HG03095 (cell line): ENCODE measurements around the gene SMIM26.
"Not testable (repeated sequence)": the region's sequence is repeated elsewhere in the genome, so short reads cannot be mapped to it uniquely, and the experiment has no call there.

ENCODE experiments used
- ATAC-seq: cut with Tn5 transposase; IDR thresholded peaks from one replicate; pipeline ENCODE4 v1.9.1; 2021; ENCODE audit warnings: moderate library complexity; ENCODE audit not compliant: unreplicated experiment

SMIM26 gene, protein sequence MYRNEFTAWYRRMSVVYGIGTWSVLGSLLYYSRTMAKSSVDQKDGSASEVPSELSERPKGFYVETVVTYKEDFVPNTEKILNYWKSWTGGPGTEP

GRCh38 chr20:18566892-18567738 lies at the start of gene SMIM26:
Gene SMIM26 (plus strand): TSS chr20:18567432. CDS start chr20:18567479, 47 bp downstream.
- peak; percentile 98 for ATAC-seq

GRCh38 chr20:18522066-18522465 lies 45.2 kb upstream of the SMIM26 start:
- not testable (repeated sequence) for ATAC-seq

DNA sequence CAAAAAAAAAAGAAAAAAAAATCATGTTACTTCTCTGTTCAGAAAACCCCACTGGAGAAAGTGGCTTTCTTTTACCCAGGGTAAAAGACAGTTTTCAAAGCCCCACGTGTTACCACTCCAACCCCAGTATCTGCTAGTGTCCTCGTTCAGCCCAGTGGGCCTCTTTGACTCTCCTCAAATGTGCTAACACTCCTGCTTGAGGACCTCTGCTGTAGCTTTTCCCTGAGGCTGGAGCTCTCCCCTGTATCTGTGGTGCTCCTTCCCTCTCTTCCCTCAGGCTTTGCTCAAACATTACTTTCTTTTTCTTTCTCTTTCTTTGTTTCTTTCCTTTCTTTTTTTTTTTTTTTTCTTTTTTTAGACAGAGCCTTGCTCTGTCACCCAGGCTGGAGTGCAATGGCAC lies 44.2 kb upstream of the SMIM26 start:
- ATAC-seq: no peak

- ATAC-seq: no peak
These were observed 42.6 kb upstream of the SMIM26 start for GRCh38 chr20:18524646-18525045.

DNA sequence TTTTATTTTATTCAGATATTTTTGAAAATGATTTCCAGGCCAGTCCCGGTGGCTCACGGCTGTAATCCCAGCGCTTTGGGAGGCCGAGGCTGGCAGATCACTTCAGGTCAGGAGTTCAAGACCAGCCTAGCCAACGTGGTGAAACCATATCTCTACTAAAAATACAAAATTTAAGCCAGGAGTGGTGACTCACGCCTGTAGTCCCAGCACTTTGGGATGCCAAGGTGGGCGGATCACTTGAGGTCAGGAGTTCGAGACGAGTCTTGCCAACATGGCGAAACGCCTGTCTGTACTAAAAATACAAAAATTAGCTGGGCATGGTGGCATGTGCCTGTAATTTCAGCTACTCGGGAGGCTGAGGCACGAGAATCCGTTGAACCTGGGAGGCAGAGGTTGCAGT lies 40.5 kb upstream of the SMIM26 start:
- not testable (repeated sequence) for ATAC-seq

DNA sequence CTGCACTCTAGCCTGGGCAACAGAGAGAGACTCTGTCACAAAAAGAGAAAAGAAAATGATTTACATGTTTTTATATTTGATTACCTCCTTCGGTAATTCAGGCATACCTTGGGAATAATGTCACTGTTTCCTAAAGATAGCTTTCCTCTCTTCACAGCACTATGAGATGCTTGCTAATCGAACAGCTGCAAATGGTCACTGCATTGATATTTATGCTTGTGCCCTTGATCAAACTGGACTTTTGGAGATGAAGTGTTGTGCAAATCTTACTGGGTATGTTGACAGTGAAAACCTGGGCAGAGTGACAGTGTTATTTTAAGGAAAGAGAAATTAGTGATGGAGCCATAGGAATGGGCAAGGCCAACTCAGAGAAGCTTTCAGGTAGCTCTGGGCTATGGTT lies 39.9 kb upstream of the SMIM26 start:
- no peak for ATAC-seq

GRCh38 chr20:18527836-18528235 lies 39.4 kb upstream of the SMIM26 start:
- ATAC-seq: no peak

DNA sequence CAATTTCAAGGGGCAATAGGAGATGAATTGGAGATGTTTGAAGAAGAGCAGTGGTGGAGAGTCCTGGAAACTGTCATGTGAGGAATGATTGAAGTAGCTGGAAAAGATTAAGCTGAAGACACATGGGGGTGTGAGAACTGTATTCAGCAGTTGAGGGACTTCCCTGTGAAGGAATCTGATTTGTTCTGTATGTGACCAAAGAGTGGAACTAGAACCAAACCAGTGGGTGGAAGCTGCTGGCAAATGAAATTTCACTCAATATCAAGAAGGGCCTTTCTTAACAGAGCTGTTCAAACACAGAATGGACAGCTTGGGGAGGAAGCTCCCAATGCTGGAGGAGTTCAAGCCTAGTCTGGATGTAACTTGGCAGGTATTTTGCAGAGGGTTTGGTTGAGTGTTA lies 38.2 kb upstream of the SMIM26 start:
- no peak for ATAC-seq

DNA sequence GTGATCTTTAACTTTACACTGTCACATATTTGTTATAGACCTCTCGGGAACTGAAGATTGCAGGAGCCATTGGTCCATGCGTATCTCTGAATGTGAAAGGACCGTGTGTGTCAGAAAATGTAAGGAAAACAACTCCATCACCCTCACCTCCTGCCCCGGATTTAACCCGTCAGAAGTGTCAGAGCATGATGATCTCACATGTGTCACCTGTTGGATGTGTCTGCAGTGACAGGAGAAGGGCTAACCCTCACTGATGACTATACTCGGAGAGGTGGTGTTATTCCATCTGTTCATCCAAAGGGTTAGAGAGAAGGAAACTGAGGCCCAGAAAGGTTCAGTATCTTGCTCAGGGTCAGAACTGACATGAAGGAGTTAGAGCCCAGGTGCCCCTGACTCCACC lies 34.6 kb upstream of the SMIM26 start:
- no peak for ATAC-seq

DNA sequence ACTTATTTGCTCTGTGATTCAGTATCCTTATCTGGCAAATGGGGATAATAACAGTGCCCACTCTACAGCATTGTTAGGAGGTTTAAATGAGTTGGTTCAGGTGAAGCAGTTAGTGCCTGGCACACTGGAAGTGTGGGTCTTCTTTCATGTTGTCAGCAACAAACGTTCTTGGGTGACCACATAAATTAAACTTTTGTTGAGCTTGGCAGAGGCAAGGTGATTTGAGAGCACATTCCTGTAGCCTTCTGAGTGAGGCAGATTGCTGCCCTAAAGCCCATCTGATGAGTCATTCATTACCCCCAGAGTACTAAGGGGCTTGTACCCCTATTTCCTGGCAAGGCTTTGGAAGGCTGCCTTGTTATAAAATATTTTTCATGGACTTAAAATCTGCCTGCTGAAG lies 33.7 kb upstream of the SMIM26 start:
- ATAC-seq: no peak

DNA sequence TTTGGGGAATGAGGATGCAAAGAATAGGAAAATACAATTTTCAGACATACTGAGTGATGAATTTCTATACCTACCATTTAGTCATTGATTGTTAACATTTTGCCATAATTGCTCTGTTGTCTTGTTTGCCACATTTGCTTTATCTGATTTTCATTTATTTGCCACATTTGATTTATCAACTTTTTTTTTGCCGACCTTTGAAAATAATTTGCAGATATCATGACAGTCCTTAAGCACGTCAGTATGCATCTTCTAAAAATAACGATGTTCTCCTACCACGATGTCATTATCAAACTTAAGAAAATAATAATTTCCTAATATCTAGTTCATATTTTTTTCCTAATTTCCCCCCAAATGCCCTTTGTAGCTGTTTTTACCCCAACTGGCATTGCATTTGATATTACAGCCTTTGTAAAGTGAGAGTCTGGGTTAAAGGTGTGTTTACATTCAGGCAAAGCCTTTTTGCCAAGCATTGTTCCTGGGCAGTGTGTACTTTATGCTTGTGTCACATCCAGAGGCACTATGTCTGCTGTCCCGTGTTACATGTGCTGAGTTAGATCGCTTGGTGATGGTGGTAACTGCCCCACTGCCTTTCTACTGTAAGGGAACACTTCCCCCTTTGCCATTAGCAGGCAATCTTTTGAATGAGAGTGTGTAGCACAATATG lies 33.1 kb upstream of the SMIM26 start:
- no peak for ATAC-seq

DNA sequence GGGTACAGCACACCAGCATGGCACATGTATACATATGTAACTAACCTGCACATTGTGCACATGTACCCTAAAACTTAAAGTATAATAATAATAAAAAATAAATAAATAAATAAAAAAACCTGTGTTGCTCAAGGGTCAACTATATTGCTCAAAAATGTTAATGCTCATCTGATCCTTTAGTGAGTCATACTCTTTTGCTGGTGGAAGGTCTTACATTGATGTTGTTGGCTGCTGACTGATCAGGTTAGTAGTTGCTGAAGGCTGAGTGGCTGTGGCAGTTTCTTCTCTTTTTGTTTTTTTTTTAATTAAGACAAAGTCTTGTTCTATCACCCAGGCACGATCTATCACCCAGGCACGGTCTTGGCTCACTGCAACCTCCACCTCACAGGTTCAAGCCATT lies 29.6 kb upstream of the SMIM26 start:
- ATAC-seq: no peak

DNA sequence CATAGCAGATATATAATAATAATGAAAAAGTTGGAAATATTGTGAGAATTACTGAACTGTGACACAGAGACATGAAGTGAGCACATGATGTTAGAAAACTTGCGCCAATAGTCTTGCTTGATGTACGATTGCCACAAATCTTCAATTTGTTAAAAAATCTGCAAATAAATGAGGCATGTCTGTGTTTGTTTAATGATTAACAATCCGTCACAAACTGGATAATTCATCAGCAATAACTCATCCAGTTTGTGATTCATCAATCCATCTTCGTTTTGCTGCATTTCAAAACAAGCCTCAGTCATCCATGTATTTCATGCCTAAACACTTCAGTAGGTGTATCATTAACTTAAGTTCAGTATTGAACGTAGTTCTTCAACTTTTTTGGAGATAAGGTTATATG lies 25.5 kb upstream of the SMIM26 start:
- ATAC-seq: no peak

- no peak for ATAC-seq
These were observed 24.0 kb upstream of the SMIM26 start for GRCh38 chr20:18543216-18543615.

GRCh38 chr20:18543932-18544331 lies 23.3 kb upstream of the SMIM26 start:
- no peak for ATAC-seq

GRCh38 chr20:18545566-18545965 lies 21.7 kb upstream of the SMIM26 start:
- no peak for ATAC-seq

- no peak for ATAC-seq
These were observed 18.8 kb upstream of the SMIM26 start for GRCh38 chr20:18548465-18548864.

GRCh38 chr20:18553746-18554145 lies 13.5 kb upstream of the SMIM26 start:
- ATAC-seq: no peak

GRCh38 chr20:18567739-18568091 lies 483 bp downstream of the SMIM26 start:
- no peak for ATAC-seq

DNA sequence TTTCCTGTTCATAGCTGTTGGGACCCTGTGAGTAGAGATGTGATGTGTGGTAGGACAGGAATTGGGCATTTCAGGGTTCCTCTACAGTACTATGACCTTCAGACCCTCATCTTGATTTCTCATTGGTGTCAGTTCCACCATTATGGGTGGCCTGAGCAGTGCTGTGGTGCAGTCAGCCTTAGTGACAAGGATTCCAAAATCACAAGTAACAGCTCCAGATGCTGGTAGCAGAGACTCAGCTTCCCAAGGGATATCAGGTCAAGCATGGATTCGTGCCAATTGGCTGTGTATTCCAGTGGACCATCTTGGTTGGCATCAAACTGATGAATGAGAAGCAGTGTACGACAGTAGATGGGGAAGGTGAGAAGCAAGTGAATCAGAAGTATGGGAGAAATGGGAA lies 3.8 kb downstream of the SMIM26 start:
- no peak for ATAC-seq

DNA sequence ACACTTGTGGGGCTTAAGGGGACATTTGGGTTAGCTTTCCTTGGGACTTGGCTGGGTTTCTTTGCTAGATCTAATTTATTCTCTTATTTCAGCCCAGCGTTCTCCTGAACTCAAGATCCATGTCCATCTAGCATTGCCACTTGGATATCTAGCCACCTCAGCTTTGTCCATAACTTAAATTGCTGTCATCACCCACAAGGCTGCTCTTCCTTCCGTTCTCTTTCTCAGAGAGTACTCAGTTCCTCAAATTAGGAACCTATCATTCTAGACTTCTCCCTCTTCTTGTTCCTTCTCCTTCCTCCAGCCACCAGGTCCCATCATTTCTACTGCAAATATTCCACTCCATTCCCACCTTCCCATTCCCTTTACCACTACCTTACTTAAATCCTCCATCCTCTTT lies 4.3 kb downstream of the SMIM26 start:
- ATAC-seq: no peak

DNA sequence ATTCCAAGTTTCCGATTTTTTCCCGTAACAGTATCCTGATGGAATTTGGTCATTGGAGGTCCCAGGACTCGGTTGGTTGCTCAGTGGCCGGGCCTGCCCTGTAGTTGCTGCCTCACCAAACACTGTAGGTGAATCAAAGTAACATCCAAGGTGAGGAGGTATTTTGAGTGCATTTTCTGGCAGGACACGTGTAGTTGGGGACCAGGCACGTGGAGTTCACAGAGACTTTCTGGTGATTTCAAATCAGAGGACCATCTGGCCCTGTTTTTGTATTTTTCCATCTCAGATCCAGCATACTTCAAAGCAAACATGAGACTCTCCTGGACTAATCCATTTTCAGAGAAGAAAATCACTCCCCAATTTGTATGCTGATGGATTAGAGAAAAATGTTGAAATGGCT lies 10.7 kb downstream of the SMIM26 start:
- no peak for ATAC-seq
